ENCODE results near the gene SFXN3. TPM values are rescaled to one million over a fixed set of nuclear protein-coding genes. Genes with fewer than 3 reads are reported as not detected.
A peak's percentile ranks its signal among the peaks of the same experiment; 100 is the strongest.

SFXN3 gene
- total and polyA plus RNA-seq, 2 of the 13 experiments (the other 11 are each of a cell fraction or from before 2014, with no cell fraction given): 16.8 to 71.5 TPM

GRCh38 chr10:101032637-101033224 is 1.7 kb downstream of the SFXN3 start (continued):
- TF ChIP-seq ZNF749 (CRISPR knock-in tag; IDR thresholded peaks at IDR 0.05; ENCODE audit: borderline replicate concordance) (no peak), PHF20 (CRISPR knock-in tag; IDR thresholded peaks at IDR 0.05) (no peak), FOXJ3 (CRISPR knock-in tag; IDR thresholded peaks at IDR 0.05; ENCODE audit: borderline replicate concordance) (no peak), MYC (CRISPR knock-in tag; IDR thresholded peaks at IDR 0.05; ENCODE audit: borderline replicate concordance) (0 out of 2 replicates have a peak, but pooled peaks have one; percentile 0), HOXA3 (CRISPR knock-in tag; IDR thresholded peaks at IDR 0.05) (no peak; the same call in 1 of the 2 replicates), ZNF704 (CRISPR knock-in tag; IDR thresholded peaks at IDR 0.05; ENCODE audit: borderline replicate concordance) (no peak), BRF2 (CRISPR knock-in tag; IDR thresholded peaks at IDR 0.05) (no peak), ZNF615 (CRISPR knock-in tag; IDR thresholded peaks at IDR 0.05; ENCODE audit: borderline replicate concordance) (no peak), PATZ1 (CRISPR knock-in tag; IDR thresholded peaks at IDR 0.05) (peak; percentile 59; the same call in 1 of the 2 replicates), E2F1 (CRISPR knock-in tag; IDR thresholded peaks at IDR 0.05) (no peak), HINFP (CRISPR knock-in tag; IDR thresholded peaks at IDR 0.05; ENCODE audit: low read depth) (no peak), GATAD2A (CRISPR knock-in tag; IDR thresholded peaks at IDR 0.05) (0 out of 2 replicates have a peak, but pooled peaks have one; percentile 6), ZSCAN25 (CRISPR knock-in tag; IDR thresholded peaks at IDR 0.05) (no peak), ZNF362 (CRISPR knock-in tag; IDR thresholded peaks at IDR 0.05; ENCODE audit: borderline replicate concordance) (no peak), ZFAT (CRISPR knock-in tag; conservative IDR thresholded peaks at IDR 0.05) (no peak), PRDM4 (CRISPR knock-in tag; IDR thresholded peaks at IDR 0.05; ENCODE audit: borderline replicate concordance) (no peak), ZNF891 (CRISPR knock-in tag; IDR thresholded peaks at IDR 0.05) (no peak), CHD2 (IDR thresholded peaks at IDR 0.05; ENCODE audit: low read depth, low read length) (no peak)
